MCF 10A (cell line): ENCODE data around the gene MYO7B. TPM values are rescaled to one million over a fixed set of nuclear protein-coding genes. Genes with fewer than 3 reads are reported as not detected.

ENCODE experiments used
- BruUV-seq: library from RNA; stranded (reverse); fragments of 400-500 nt; replicated peaks from 2 replicates; lab custom pipeline; 2021; lab: Mats Ljungman, UMichigan
- CTCF ChIA-PET: fragments of 300-600 bp; sonication (Branson Sonifier 250); formaldehyde crosslinking; extraction: SDS; loops from one replicate; lab custom pipeline; 2021; ENCODE audit warnings: antibody characterized with exemption, inconsistent platforms; lab: Yijun Ruan, JAX
- POLR2A ChIA-PET: fragments of 300-600, 350-650 bp; sonication (Branson Sonifier 250); formaldehyde crosslinking; extraction: SDS; loops from one replicate; lab custom pipeline; 2020; ENCODE audit warnings: antibody characterized with exemption, inconsistent platforms; lab: Yijun Ruan, JAX
- DNase-seq: peaks from one replicate; pipeline ENCODE4 v3.0.0-alpha.2; 2018; ENCODE audit not compliant: unreplicated experiment
- H3K27ac Mint-ChIP-seq: one replicate; pipeline ENCODE4 v1.8.0; 2022; ENCODE audit warnings: mild to moderate bottlenecking, low read depth, mixed read lengths; ENCODE audit not compliant: unreplicated experiment
- H3K27me3 Mint-ChIP-seq: one replicate; pipeline ENCODE4 v1.8.0; 2022; ENCODE audit warnings: mixed read lengths; ENCODE audit not compliant: insufficient read depth, unreplicated experiment
- H3K36me3 Mint-ChIP-seq: one replicate; pipeline ENCODE4 v1.8.0; 2022; ENCODE audit warnings: mild to moderate bottlenecking, moderate library complexity, mixed read lengths; ENCODE audit not compliant: insufficient read depth, unreplicated experiment
- H3K4me1 Mint-ChIP-seq: one replicate; pipeline ENCODE4 v1.8.0; 2022; ENCODE audit warnings: mixed read lengths; ENCODE audit not compliant: insufficient read depth, unreplicated experiment
- H3K4me3 Mint-ChIP-seq: one replicate; pipeline ENCODE4 v1.8.0; 2022; ENCODE audit warnings: mild to moderate bottlenecking, moderate library complexity, mixed read lengths; ENCODE audit not compliant: unreplicated experiment
- H3K9me3 Mint-ChIP-seq: one replicate; pipeline ENCODE4 v1.8.0; 2022; ENCODE audit warnings: mixed read lengths; ENCODE audit not compliant: unreplicated experiment
- CTCF ChIP-seq: fragments of 200-600 bp; IDR thresholded peaks from one replicate; pipeline ENCODE4 v1.8.0; 2022; ENCODE audit warnings: antibody characterized with exemption, mild to moderate bottlenecking; ENCODE audit not compliant: unreplicated experiment
- intact Hi-C: fragments of 100-400 bp; cut with micrococcal nuclease; formaldehyde crosslinking; loops from 2 replicates; pipeline ENCODE4 v1.14.1; 2022
- total RNA-seq: library from RNA; stranded (reverse); gene quantifications from 2 replicates; pipeline ENCODE4 v1.2.3, GENCODE V29; 2022

MYO7B gene
- total RNA-seq, 1 experiment from 2014 or later = not detected

GRCh38 chr2:127610561-127610960 lies 75.1 kb downstream of the MYO7B start:
- Mint-ChIP-seq H3K4me1 (peaks cover 8% of the 10 kb centered on the region), H3K27me3 (no peaks in the 10 kb centered on the region), H3K4me3 (no peak overlapping the region), H3K27ac (no peak overlapping the region), H3K9me3 (peaks cover 8% of the 10 kb centered on the region), H3K36me3 (no peaks in the 10 kb centered on the region)
- TF ChIP-seq CTCF = no peak
- ChIA-PET POLR2A (interaction anchor here (0.7 kb wide), 1 partner anchor 92 kb away, joined by 3 read pairs; no protein-coding TSS in a partner anchor), CTCF (interaction anchor here (0.6 to 0.9 kb wide), 3 partner anchors 11 to 220 kb away, joined by 3 to 5 read pairs (median 3); no protein-coding TSS in a partner anchor)
- no TSS peak for BruUV-seq
- intact Hi-C loops = no loop called here
- no peak for DNase-seq

GRCh38 chr2:127611076-127611925 lies 75.8 kb downstream of the MYO7B start:
- Mint-ChIP-seq H3K27me3 (no peaks in the 10 kb centered on the region), H3K36me3 (no peaks in the 10 kb centered on the region), H3K27ac (no peak overlapping the region), H3K4me3 (no peak overlapping the region), H3K9me3 (peaks cover 8% of the 10 kb centered on the region), H3K4me1 (peaks cover 8% of the 10 kb centered on the region)
- no peak for TF ChIP-seq CTCF
- no TSS peak for BruUV-seq
- intact Hi-C loops = no loop called here
- CTCF ChIA-PET = interaction anchor here (0.6 to 0.9 kb wide), 2 partner anchors 56 to 220 kb away, joined by 3 to 5 read pairs; no protein-coding TSS in a partner anchor
- POLR2A ChIA-PET = no interaction called here
- DNase-seq = no peak

- ChIA-PET POLR2A (no interaction called here), CTCF (interaction anchor here (0.6 kb wide), 1 partner anchor 538 kb away, joined by 3 read pairs; no protein-coding TSS in a partner anchor)
- H3K36me3 Mint-ChIP-seq = no peaks in the 10 kb centered on the region
- no peak for DNase-seq
- peaks cover 8% of the 10 kb centered on the region for H3K9me3 Mint-ChIP-seq
- H3K4me1 Mint-ChIP-seq = peaks cover 8% of the 10 kb centered on the region
- TF ChIP-seq CTCF = no peak
- H3K27ac Mint-ChIP-seq = no peak overlapping the region
- no TSS peak for BruUV-seq
- intact Hi-C loops = no loop called here
- no peaks in the 10 kb centered on the region for H3K27me3 Mint-ChIP-seq
- H3K4me3 Mint-ChIP-seq = no peak overlapping the region
These were observed 76.8 kb downstream of the MYO7B start for GRCh38 chr2:127612111-127612822.

- peaks cover 8% of the 10 kb centered on the region for H3K9me3 Mint-ChIP-seq
- H3K4me3 Mint-ChIP-seq = no peak overlapping the region
- peaks cover 13% of the 10 kb centered on the region for H3K4me1 Mint-ChIP-seq
- intact Hi-C loops = no loop called here
- no peak for TF ChIP-seq CTCF
- CTCF ChIA-PET = no interaction called here
- H3K36me3 Mint-ChIP-seq = no peaks in the 10 kb centered on the region
- H3K27me3 Mint-ChIP-seq = no peaks in the 10 kb centered on the region
- no peak overlapping the region for H3K27ac Mint-ChIP-seq
- POLR2A ChIA-PET = no interaction called here
- no peak for DNase-seq
- BruUV-seq = no TSS peak
These were observed 78.8 kb downstream of the MYO7B start for GRCh38 chr2:127614246-127614645.
